Adipose tissue (tissue), 3 donors: ENCODE data around the gene RHEBL1. TPM values are rescaled to one million over a fixed set of nuclear protein-coding genes. Genes with fewer than 3 reads are reported as not detected.

Source experiments
- H3K27ac ChIP-seq: one replicate; pipeline ENCODE4 v1.5.1; 2013; ENCODE audit warnings: low read depth, low read length
- WGBS, 3 donors: extraction: QIAGEN DNeasy Blood & Tissue Kit; methylation state at CpG; one replicate each; pipeline ENCODE4 v1.1.7; 2013; 5-methylcytosine and 5-hydroxymethylcytosine counted together
- polyA plus RNA-seq, 3 donors: library from polyadenylated mRNA; stranded (reverse); fragments of 200-250 nt; gene quantifications; one replicate each; pipeline ENCODE4 v1.2.3, GENCODE V29; 2013
- donor health status: healthy with polysubstance abuse.
- donor health status: Bipolar disorder and iron deficiency.
- donor health status: healthy.

Gene RHEBL1
- polyA plus RNA-seq, 3 donors: 0.53 to 2.6 (median 0.55) TPM

- WGBS, 3 donors: 85 to 89% (median 87%) methylated on average over 10 of the region's 10 CpGs
- no peak overlapping the region for H3K27ac ChIP-seq
Observed at GRCh38 chr12:49028666-49029275, 41.0 kb downstream of the RHEBL1 start.

GRCh38 chr12:49027846-49028555 is 41.8 kb downstream of the RHEBL1 start:
- 78 to 93% (median 79%) methylated on average over 9 of the region's 9 CpGs for whole genome bisulfite sequencing, 3 donors
- no peak overlapping the region for H3K27ac ChIP-seq

DNA sequence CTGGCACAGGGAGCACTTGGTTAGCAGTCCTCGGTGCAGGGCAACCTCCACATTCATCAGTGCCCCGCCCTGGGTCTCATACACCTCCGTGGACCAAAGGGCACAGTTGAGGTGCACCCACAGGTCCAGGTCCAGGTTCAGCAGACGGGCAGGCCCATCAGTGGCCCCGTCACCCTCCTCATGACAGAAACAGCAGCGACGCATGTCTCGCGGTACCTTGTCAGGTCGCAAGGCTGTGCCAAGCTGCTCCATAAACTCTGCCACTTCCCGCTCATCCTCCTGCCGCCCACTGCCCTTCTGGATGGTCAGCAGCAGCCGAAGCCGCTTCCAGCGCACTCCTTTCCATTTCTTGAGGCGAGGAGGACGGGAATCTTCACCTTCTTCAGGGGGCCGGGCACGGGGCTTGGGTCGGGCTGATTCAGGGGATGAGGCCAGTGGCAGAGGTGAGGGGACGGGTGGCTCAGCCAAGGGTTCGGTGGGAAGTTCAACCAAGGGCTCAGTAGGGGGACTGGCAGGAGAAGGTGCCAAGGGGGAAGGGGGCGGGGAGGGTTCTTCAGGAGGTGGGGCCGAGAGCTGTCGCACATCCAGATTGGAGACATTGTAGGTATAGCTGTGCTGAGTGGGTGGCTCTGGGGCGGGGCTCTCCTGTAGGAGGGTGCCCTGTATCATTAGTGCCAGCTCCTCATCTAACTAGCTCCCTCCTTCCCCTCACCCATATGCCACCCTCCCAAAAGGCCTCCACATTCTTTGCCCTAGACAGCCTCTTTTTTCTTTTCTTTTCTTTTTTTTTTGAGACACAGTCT is 42.9 kb downstream of the RHEBL1 start:
- H3K27ac ChIP-seq: no peak overlapping the region
- WGBS, 3 donors: 94 to 97% (median 96%) methylated on average over 24 to 26 of the region's 26 CpGs

DNA sequence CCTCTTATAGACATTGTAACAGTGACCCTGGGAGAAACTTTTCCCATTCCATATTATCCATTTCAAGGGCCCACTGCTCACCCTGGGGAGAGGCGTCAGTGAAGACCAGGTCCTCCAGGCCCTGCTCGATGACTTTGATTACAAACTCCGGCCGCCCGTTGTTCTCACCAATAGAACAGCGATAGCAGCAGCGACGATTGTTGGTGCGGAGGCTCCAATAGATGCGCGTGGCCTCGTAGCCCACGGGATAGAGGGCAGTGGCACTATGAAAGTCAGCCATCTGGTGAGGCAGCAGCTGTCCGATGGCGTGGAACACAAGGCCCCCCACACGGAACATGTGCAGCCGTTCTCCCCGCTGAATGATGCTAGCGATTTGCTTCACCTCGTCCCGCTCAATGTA is 43.7 kb downstream of the RHEBL1 start:
- no peak overlapping the region for H3K27ac ChIP-seq
- 93 to 98% (median 96%) methylated on average over 21 of the region's 21 CpGs for WGBS, 3 donors

GRCh38 chr12:49025463-49025862 is 44.3 kb downstream of the RHEBL1 start:
- no peak overlapping the region for H3K27ac ChIP-seq
- WGBS, 3 donors: 87 to 92% (median 90%) methylated on average over 4 of the region's 4 CpGs

- WGBS, 3 donors: 86 to 91% (median 90%) methylated on average over 12 of the region's 12 CpGs
- H3K27ac ChIP-seq: no peak overlapping the region
Observed at GRCh38 chr12:49024543-49024942, 45.2 kb downstream of the RHEBL1 start.

DNA sequence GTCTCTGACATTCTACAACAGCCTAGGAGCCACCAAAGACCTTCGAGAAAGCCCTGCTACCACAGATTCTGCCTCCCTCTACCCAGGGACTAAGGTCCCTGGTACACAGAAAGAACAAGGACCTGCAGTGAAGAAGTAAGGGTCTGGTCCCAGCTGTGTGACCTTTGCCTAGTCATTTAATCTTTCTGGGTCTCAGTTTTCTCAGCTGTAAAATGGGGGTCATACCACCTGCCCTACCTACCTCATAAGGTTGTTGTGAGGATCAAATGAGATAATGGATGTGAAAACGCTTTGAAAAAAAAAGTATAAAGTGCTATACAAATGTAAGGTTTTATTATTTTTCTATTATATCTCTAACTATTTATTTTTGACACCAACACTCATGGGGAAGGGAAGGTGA is 46.0 kb downstream of the RHEBL1 start:
- WGBS, 3 donors: 93 to 95% (median 94%) methylated on average over 2 of the region's 2 CpGs
- H3K27ac ChIP-seq: no peak overlapping the region

DNA sequence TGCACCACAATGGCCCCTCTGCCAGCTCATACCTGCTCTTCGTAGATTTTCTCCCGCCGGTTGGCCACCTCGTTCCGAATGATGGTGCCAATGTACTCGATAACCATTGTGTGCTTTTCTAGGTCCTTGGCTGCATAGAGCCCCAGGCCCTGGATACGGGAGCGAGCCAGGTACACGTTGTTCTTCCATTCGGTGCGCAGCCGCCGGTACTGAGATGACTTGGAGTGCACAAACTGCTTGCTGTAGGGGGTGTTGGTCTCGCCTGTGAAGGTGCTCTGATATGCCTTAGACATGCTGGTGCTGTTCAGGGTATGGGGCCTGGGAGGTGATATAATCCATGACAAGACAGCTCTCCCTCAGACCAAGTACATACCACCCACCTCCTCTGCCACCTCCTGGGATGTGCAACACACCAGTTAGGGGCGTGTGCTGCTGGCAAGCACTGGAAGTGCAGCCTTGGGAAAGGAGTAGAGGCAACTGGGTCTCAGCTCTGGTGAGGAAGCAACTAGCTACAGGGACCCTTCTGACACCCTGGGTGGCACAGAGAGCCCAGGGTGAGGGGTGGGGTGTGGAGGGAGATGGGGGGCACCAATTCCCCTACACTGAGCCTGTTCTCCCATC is 47.1 kb downstream of the RHEBL1 start:
- H3K27ac ChIP-seq: no peak overlapping the region
- 86 to 94% (median 91%) methylated on average over 15 of the region's 15 CpGs for WGBS, 3 donors

DNA sequence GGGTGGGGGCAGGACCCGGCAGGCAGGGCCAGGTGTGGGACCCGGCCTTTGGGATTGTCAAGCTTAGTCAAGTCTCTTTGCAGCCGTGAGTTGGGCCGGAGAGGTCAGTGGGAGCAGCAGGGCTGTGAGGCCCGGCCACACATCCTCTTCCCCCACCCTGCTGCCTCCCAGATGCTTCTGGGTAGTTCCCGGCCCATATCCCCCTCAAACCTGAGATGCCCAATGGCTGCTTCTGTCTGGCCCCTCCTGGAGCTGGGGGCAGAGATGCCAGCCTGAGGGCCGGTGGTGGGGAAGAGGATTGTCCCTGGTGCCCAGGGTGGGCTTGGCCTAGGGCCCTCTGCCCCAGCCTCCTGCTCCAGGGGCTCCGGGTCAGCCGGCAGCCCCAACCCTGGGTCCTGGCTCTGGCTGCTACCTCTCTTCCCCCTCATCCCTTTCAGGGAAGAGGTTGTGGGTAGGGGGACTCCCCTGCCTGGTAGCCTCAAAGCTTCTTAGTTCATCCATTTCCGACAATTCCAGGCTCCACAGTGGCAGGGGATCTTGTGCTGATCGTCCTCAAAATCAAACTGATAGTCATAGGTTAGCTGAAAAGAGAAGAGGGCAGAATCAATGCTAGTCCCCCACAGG is 48.4 kb downstream of the RHEBL1 start:
- no peak overlapping the region for H3K27ac ChIP-seq
- WGBS, 3 donors: 82 to 86% (median 82%) methylated on average over 11 of the region's 11 CpGs

DNA sequence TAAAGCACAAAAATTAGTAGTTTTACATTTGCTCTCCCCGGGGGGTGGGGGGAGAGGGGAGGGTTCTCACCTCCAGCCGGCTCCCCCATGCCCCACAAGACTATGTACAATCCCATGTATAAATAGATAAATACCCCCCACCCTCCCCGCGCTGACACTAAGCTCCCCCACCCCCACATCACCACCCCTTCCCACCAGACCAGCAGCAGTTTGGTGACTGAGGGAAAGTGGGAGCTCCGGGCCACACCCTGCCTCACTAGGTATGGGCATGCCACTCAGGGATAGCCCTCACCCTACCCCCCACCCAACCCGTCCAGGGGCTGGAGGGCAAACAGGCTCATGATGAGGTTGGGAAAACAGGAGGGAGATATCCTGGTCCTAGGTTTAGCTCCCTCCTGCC is 49.3 kb downstream of the RHEBL1 start:
- 84 to 87% (median 86%) methylated on average over 6 of the region's 6 CpGs for WGBS, 3 donors
- no peak overlapping the region for H3K27ac ChIP-seq

DNA sequence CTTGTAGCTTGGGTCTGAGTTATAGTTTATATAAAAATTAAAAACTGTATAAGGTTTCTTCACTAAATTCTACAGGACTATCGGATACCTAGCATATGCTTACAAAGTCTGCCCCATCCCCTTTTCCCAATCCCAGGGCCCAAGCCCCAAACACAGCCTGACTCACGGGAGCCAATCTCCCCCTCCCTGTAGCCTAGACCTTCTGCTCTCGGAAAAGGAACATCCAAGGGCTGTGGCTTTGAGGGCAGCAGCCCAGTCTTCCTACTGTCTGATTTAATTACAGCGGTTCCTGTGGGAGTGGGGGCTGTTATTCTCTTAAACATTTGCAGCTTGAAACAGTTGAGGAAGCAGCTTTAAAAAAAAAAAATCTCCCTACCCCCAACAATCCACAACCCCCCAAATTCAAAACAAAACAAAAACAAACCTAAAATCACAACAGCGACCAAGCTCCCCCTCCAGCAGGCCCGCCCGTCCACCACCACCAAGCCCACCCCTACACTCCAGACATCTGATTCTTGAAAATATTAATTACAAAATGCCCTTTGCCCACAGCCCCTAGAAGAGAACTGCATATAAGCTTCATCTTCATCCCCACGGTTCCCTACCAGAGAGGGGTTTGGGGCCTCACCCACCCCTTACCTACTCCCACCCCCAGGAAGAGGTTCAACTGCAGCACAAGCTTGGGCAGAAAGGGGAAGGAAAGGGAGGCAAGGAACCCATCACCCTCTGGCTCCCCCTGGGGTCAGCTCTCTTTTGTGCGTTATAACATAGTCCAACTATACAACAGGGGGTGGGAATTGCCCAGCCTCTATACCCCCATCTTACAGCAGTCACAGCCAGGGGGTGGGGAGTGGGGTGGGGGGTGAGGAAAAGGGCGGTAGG is 50.1 kb downstream of the RHEBL1 start:
- peak overlapping the region; percentile 79 for H3K27ac ChIP-seq
- WGBS, 3 donors: 45 to 76% (median 49%) methylated on average over 10 of the region's 10 CpGs

- H3K27ac ChIP-seq: peak overlapping the region; percentile 79
- 1 to 6% (median 1%) methylated on average over 8 of the region's 8 CpGs for WGBS, 3 donors
Observed at GRCh38 chr12:49019120-49019430, 50.7 kb downstream of the RHEBL1 start.

- WGBS, 3 donors: 0% methylated on average over 57 to 59 of the region's 59 CpGs
- peak within 1 kb of the TSS; percentile 79 for H3K27ac ChIP-seq
Observed at GRCh38 chr12:49018261-49019119, 51.3 kb downstream of the RHEBL1 start, which contains the start of gene PRKAG1. TSS of gene PRKAG1 (minus strand) at chr12:49018776. CDS start at chr12:49018740, 36 bp downstream.

DNA sequence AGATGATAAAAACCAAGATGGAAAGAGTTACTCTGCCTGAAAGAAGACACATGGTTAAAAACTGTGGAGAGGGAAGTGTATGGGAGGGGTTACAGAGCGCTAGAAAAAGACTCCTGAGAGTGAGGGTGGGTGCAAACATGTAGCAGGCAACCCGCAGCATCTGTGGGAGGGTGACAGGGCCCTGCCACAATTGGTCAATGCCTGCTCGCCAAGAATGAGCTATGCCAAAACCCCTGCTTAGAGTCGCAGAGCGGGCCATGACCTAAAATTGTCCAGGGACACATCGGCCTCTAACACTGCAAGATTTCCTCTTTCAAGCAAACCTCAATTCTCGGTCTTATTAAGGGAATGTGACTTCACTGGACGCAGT is 51.9 kb downstream of the RHEBL1 start:
- 0 to 1% (median 1%) methylated on average over 8 of the region's 8 CpGs for WGBS, 3 donors
- H3K27ac ChIP-seq: peak overlapping the region; percentile 8

- 80 to 89% (median 87%) methylated on average over 1 of the region's 1 CpG for WGBS, 3 donors
- H3K27ac ChIP-seq: no peak overlapping the region
Observed at GRCh38 chr12:49015196-49015595, 54.6 kb downstream of the RHEBL1 start.
